Uterus (tissue), 2 donors: ENCODE data around the gene PRF1.

Experiments used
- POLR2A ChIP-seq, 2 donors: fragments of 450-650 bp; IDR thresholded peaks; one replicate each; pipeline ENCODE4 v1.6.1; 2016; ENCODE audit warnings: antibody characterized with exemption in 2 of 2, mild to moderate bottlenecking in 1 of 2, moderate library complexity in 1 of 2
- TF ChIP-seq, protein P1 (sequence below), 4 experiments: fragments of 200-600 bp in 2 of 4; fragments of 450-650 bp in 2 of 4; sonication (generic) in 2 of 4; IDR thresholded peaks; one replicate each; pipeline ENCODE4 v1.5.1; 2016 to 2019; ENCODE audit warnings: antibody characterized with exemption in 4 of 4, mild to moderate bottlenecking in 2 of 4, moderate library complexity in 1 of 4

GRCh38 chr10:70575486-70575873, 27.1 kb downstream of the PRF1 start:
- TF ChIP-seq POLR2A (IDR thresholded peaks at IDR 0.05) = no peak
- TF ChIP-seq, protein P1, sequence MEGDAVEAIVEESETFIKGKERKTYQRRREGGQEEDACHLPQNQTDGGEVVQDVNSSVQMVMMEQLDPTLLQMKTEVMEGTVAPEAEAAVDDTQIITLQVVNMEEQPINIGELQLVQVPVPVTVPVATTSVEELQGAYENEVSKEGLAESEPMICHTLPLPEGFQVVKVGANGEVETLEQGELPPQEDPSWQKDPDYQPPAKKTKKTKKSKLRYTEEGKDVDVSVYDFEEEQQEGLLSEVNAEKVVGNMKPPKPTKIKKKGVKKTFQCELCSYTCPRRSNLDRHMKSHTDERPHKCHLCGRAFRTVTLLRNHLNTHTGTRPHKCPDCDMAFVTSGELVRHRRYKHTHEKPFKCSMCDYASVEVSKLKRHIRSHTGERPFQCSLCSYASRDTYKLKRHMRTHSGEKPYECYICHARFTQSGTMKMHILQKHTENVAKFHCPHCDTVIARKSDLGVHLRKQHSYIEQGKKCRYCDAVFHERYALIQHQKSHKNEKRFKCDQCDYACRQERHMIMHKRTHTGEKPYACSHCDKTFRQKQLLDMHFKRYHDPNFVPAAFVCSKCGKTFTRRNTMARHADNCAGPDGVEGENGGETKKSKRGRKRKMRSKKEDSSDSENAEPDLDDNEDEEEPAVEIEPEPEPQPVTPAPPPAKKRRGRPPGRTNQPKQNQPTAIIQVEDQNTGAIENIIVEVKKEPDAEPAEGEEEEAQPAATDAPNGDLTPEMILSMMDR (IDR thresholded peaks at IDR 0.05) = no peak
